ENCODE results near the gene SLC25A41.
A peak's percentile ranks its signal among the peaks of the same experiment; 100 is the strongest.
"Not testable (repeated sequence)": the region's sequence is repeated elsewhere in the genome, so short reads cannot be mapped to it uniquely, and the experiment has no call there.

Gene SLC25A41

DNA sequence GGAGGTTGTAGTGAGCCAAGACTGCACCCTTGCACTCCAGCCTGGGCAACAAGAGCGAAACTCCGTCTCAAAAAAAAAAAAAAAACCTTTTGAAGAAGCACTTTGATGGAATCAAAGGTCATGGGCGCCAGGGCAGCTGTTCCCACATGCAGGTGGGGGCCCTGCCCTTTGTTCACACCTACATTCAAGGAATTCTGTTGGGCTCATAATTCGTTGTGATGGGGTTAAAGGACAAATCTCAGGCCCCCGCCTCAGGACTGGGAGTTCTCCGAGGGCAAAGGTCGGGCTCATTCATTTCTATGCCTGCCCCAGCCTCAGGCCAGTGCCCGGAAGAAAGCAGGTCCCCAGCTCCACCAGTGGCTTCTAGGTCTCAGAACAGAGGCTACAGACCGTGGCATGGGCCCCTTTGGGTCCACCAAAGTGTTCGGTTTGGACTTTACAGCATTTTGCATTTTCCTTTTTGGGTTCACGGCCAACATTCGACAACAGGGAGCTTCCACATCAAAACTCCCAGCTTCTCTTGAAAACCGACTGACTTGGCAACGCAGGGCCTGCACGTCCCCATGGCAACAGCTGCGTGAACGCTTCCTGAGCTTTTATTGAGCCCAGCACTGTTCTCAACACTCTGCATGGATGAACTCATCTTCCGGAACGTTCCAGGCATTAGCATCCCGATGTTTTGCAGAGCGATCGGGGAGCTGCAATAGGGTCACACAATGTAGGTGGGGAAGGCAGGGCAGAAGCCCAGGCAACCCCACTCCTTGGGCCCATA lies 30.5 kb downstream of the SLC25A41 start:
- no peak for DNase-seq

DNA sequence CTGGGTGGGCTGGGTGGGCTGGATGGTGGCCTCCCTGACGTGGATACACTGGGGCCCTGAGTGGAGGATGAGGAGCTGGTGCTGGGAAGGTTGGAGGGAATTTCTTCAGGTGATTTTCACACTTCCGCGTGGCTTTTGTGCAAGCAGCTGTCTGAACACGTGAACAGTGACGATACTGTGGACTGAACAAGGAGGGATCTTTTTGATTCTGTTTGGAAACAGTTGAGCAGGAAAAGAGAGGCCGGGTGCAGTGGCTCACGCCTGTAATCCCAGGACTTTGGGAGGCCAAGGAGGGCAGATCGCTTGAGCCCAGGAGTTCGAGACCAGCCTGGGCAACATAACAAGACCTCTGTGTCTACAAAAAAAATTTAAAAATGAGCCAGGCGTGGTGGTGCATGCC lies 31.5 kb downstream of the SLC25A41 start:
- no peak for DNase-seq

DNA sequence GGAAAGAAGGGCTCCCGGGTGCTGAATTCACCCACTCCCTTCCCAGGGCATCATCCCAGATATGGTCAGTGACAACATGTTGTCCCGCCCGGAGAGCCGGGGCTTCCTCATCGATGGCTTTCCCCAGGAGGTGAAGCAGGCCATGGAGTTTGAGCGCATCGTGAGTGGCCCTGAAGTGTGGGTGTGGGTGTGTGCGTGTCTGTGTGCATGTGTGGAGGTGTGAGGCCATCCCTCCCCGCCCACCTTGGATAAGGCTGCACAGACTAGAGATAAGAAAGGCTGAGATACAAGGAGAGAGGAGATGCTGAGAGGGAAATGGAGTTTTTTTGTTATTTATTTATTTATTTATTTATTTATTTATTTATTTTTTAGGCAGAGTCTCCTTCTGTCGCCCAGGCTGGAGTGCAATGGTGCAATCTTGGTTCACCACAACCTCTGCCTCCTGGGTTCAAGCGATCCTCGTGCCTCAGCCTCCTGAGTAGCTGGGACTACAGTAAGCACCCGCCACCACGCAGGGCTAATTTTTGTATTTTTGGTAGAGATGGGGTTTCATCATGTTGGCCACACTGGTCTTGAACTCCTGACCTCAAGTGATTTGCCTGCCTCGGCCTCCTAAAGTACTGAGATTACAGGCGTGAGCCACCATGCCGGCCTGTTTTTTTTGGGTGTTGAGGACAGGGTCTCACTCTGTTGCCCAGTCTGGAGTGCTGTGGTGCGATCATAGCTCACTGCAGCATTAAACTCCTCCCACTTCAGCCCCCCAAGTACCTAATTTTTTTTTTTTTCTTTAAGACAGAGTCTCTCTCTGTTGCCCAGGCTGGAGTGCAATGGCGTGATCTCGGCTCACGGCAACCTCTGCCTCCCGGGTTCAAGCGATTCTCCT lies 33.3 kb downstream of the SLC25A41 start:
- DNase-seq, result not testable (repeated sequence)

DNA sequence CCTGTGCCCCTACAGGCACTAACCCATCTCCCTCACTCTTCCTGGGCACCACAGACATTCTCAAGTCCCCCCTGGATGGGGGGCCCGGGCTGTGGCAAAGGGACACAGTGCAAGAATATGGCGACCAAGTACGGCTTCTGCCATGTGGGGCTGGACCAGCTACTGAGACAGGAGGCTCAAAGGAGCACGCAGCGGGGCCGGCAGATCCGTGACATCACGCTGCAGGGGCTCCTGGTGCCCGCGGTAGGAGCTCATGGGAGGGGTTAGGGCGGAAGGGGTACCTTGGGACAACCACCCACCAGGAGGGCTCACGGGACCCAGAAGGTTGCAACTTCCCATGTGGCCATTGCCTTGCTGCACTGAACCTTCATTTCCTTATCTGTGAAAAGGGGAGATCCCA lies 37.3 kb downstream of the SLC25A41 start:
- no peak for DNase-seq

DNA sequence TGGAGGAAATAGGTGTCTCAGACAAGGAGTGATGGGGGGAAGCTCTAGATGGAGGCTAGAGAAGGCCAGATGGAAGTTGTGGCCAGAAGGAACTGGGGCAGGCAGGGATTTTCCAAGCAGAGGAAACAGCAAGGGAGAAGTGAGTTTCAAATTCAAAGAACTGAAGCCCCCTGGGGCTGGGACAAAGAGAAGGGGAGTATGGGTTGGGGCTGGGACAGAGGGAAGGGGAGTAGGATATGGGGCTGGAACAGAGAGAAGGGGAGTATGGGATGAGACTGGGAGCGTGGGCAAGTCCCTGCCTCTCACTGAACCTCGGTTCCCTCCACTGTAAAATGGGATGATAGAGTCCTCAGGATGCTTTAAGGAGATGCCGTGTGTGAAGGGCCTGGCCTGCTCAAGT lies 38.7 kb downstream of the SLC25A41 start:
- no peak for DNase-seq

DNA sequence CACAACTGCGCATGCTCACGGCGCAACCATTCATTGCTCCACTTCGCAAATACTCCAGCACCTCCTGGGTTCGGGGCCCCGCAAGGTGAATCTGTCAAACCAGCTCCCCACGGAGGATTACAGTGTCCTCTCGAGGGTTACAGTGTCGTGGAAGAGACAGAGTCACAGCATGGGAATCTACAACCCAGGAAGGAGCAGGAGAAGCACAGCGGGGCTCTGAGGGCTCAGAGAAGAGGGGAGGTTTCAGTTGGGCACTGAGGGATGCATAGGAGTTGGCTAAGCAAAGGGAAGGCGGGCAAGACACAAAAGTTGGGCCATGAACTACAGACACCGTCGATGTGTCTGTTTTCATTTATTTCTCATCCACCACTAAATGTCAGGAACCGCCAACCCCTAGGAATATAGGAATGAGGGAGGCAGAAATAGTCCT lies 39.6 kb downstream of the SLC25A41 start:
- no peak for DNase-seq

DNA sequence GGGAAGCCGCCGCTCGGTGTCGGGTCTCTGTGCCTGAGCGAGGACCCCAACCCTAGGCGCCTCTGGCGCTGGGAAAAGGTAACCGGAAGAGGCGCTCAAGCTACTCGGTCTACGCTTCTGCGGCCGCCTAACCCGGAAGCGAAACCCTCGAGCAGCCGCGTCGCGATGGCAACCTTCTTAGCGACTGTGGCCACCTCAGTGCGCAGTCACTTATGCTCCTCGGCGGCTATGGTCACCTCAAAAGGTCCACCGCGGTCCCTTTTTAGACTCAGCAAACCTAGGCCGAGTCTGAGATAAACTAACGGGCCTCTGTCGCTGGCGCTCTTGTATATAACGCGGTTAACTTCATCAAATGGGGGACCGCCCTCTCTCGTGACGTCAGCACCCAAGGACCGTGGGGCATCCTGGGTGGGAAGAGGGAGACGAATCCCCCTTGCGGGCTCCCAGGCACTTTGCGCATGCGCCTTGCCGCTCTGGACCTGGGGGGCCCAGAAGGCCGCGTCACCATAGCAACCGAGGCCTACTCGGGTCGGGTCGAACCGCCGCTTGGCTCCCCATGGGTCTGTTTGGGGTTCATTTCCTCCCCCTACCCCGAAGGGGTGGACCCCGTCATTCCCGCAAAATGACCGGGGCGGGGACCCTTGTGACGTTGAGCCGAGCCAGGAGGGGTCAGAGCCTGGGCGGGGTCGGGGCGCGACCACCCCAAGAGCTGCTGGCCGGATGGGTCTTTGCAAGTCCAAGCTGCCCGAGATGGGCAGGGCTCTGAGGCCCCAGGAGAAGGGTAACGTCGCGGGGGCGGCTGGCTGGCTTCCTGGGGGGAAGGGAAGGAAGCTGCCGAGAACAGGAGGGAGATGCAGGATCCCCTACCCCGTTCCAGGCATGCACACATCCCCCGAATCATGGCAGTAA lies 40.2 kb downstream of the SLC25A41 start, which contains the start of gene GTF2F1:
GTF2F1 (minus strand) TSS at position 91 of the 909 bp plus-strand sequence. CDS start 169 bp downstream, outside the sequence.
- peak; percentile 22 for DNase-seq

DNA sequence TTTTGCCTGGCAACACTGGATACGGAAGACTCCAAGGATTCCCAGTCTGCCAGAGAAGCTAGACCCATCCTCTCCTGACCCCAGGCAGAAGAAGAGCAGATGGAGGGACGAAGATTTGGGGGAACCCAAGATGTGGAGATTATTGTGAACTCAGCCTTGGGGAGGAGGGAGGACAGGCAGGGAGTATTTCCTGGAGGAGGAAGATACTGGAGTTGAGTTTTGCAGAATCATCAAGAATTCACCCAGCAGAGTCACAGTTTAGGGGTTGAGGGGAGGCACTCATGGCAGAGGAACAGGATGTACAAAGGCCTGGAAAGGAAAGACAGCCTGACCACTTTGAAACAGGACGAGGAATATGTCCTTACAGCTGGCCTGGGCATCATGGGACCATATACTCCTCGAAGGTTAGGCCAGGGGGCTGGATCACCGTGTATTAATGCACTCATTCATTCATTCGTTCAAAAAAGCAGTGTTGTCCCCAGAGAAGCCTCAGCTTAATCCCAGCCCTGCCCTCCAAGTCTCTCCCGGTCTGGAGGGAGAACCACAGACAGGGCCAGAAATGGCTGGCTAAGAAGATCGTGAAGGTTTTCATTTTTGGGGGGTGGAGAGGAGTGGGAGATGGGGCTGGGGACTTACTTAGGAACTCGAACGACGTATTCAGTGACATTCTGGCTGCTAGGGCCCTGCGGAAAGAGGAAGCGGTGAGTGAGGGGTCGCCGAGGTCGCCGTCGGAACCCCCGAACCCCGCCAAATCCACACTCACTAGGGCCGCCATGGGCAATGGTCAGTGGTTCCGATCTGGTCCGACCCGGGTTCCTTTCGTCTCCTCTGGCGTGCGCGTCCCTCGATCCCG lies 41.1 kb downstream of the SLC25A41 start:
- no peak for DNase-seq

DNA sequence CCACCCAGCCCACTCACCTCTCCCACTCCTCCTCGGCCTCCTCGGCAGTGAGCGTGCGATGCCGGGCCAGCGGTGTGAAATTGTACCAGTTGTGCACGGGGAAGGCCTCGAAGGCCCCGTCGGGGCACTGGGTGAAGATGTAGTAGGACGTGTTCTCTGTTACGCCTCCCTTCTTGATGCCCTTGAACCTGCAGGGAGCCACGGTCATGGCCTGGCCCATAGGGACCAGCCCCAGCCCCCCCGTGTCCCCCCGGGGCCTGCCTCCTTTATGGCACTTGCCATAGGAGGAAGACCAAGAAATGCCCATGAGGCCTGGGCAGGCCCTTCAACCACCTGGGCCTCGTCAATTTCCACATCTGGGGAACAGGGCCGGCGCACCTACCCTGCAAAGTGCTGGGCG lies 46.2 kb downstream of the SLC25A41 start:
- DNase-seq, result no peak

DNA sequence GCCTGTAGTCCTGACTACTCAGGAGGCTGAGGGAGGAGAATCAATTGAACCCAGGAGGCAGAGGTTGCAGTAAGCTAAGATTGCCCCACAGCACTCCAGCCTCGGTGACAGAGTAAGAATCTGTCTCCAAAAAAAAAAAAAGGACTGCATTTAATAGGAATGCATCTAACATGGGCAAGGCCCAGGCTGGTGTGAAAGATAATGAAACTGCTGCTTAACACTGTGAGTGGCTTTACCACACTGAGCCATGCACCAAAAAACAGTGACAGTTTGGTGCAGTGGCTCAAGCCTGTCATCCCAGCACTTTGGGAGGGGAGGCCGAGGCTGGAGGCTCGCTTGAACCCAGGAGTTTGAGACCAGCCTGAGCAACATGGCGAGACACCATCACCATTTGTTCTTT lies 49.2 kb downstream of the SLC25A41 start:
- DNase-seq, result no peak

DNA sequence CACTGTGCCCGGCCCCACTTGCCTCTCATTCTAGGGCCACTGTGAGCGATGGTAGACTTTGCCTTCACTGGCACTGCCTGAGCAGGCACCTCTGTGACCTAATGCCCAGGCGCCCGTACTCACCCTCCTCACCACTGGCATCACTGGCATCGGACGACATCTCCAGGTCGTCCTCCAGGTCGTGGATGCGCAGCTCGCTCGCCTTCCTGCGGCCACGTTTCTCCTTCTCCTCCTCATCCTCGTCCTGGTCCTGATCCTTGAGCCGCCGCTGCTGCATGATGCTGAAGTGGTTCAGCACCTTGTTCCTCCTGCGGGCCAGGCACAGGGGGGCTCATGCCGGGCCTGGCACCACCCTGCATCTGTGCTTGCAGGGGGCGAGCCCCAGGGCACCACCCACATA lies 50.4 kb downstream of the SLC25A41 start:
- no peak for DNase-seq

DNA sequence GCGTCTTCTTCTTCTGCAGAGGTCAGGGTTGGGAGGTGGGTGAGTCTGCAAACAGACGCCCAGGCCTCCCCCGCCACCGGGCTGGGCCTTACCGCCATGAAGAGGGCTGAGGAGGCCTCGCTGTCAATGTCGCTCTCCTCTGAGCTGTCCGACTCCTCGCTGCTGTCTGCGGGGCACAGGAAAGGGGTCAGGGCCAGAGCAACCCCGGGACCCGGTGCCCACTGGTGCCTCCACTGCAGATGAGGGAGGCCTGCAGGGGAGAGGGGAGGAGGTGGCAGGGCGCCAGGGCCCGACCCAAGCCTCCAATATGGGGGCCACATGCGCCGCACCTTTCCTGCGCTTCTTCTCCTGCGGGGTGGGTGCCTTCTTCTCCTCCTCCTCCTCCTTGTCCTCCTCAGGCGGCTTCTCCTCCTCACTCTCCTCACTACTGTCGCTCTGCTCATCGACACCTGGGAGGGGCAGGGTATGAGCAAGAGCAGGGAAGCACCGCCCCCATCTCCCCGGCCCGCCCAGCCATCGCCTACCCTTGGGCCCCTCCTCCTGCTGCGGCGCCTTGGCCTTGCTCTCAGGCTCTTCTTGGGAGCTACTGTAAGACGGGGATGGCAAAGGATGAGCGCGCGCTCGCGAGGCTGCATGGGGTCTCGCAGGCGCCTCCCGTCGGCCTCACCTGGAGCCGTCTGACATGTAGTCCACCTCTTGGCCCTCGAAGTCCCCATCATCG lies 52.4 kb downstream of the SLC25A41 start:
- DNase-seq, result no peak

DNA sequence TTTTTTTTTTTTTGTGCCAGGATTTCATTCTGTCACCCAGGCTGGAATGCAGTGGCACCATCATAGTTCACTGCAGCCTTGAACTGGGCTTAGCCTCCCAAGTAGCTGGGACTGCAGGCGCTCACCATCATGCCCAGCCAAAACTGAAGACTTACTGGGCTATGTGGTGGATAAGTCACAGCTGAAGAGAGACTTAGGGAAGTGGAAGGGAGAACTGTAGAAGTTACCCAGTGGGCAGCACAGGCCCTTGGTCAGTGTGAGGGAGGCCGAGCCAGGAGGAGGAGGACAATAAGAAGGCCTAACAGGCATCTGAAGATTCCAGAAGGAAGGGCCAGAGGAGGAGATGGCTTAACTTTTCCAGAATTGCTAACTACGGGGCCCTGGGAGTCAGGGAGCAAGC lies 53.8 kb downstream of the SLC25A41 start:
- DNase-seq, result no peak

DNA sequence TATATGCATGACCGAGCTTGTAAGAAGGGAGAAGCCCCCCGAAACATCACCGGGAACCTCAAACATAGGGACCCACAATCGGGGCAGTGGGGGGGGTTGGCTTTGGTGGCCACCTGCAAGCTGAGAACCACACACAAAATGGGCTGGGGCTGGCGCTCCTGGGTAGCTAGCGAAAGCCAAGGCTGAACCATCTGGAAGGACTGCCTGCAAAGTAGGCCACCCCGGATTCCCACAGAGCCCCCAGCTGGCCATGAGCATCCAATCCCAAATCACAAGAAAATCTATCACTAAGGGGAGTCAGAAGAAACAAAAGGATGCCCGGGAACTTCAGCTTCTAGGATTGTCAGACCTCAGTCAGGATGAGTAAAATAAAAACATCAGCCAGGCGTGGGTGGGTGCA lies 55.1 kb downstream of the SLC25A41 start:
- no peak for DNase-seq

DNA sequence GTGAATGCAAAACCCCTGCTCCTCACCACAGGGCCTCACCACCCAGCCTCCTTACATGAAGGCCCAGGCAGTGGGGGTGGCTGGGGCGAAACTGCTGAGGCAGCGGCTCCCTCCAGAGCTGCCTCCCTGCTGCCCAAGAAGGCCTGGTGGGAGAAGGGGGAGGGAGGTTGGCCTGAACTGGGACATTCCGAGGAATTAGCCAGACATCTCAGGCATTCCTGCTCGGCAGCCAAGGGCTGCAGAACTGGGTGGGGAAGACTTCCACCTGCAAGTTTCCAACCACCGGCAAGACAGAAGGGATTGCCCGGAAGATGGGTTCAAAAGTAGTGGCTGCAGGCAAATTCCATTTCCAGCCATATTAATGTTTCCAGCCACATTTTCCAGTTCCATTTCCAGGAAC lies 55.5 kb downstream of the SLC25A41 start:
- DNase-seq, result no peak

DNA sequence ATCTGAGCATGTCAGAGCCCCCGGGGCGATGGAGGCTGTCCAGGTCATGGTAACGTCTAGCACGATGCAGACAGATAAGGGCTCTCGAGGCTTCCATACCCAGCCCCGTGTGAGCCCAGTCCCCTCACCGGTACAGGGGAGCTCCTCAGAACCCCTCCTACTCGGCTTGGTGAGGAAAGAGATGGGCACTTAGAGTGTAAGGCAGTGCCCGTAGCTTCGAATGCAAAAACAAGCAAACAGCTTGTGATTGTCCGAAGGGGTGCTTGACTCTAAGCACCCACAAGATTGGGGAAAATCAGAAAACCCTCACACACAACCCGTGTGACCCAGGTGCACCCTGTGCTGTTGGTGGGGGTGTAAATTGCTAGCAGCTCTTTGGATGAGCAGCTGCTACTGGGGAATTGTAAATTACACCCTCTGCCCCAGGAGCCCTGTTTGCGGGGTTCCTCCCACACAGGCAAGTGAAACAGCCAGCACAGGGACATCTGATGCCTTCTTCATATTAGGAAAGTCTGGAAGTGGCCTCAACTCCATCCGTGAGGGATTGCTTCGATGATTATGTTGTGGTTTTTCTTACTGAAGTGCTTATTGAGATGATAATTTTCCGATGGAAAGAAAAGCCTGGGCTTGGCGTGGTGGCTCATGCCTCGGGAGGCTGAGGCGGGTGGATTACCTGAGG lies 56.9 kb downstream of the SLC25A41 start:
- no peak for DNase-seq
